ENCODE data around the gene PTRH2.
A peak's percentile ranks its signal among the peaks of the same experiment; 100 is the strongest.
"Not testable (repeated sequence)": the region's sequence is repeated elsewhere in the genome, so short reads cannot be mapped to it uniquely, and the experiment has no call there.

PTRH2 gene

GRCh38 chr17:59707149-59707970, at the start of gene PTRH2, which contains the start of gene VMP1:
Gene PTRH2, minus strand, starts transcription at chr17:59707430. Its CDS starts 9,452 bp downstream, at chr17:59697978.
Gene VMP1, plus strand, starts transcription at chr17:59707654. Its CDS starts 23,793 bp downstream, at chr17:59731447.
- peak; percentile 98 for DNase-seq

- no peak for DNase-seq
Observed at GRCh38 chr17:59756236-59756818, 49.1 kb upstream of the PTRH2 start.

- DNase-seq = not testable (repeated sequence)
Observed at GRCh38 chr17:59755069-59755468, 47.8 kb upstream of the PTRH2 start.

- no peak for DNase-seq
Observed at GRCh38 chr17:59754552-59754951, 47.3 kb upstream of the PTRH2 start.

GRCh38 chr17:59753522-59754467, 46.6 kb upstream of the PTRH2 start:
- no peak for DNase-seq

- no peak for DNase-seq
Observed at GRCh38 chr17:59752922-59753321, 45.7 kb upstream of the PTRH2 start.

GRCh38 chr17:59752446-59752845, 45.2 kb upstream of the PTRH2 start:
- no peak for DNase-seq

- peak; percentile 36 for DNase-seq
Observed at GRCh38 chr17:59751955-59752413, 44.8 kb upstream of the PTRH2 start.

- no peak for DNase-seq
Observed at GRCh38 chr17:59748591-59748990, 41.4 kb upstream of the PTRH2 start.

- DNase-seq = no peak
Observed at GRCh38 chr17:59746849-59747445, 39.7 kb upstream of the PTRH2 start.

GRCh38 chr17:59745040-59745439, 37.8 kb upstream of the PTRH2 start:
- DNase-seq = no peak

- DNase-seq = no peak
Observed at GRCh38 chr17:59743842-59744241, 36.6 kb upstream of the PTRH2 start.

GRCh38 chr17:59737324-59737723, 30.1 kb upstream of the PTRH2 start:
- DNase-seq = no peak

GRCh38 chr17:59734226-59734625, 27.0 kb upstream of the PTRH2 start:
- no peak for DNase-seq

- DNase-seq = no peak
Observed at GRCh38 chr17:59733697-59734096, 26.5 kb upstream of the PTRH2 start.

- no peak for DNase-seq
Observed at GRCh38 chr17:59730268-59730834, 23.1 kb upstream of the PTRH2 start.

GRCh38 chr17:59727817-59728533, 20.7 kb upstream of the PTRH2 start:
- DNase-seq = no peak

GRCh38 chr17:59725691-59726090, 18.5 kb upstream of the PTRH2 start:
- DNase-seq = no peak

- no peak for DNase-seq
Observed at GRCh38 chr17:59723607-59724006, 16.4 kb upstream of the PTRH2 start.

GRCh38 chr17:59723041-59723440, 15.8 kb upstream of the PTRH2 start:
- DNase-seq = no peak

- DNase-seq = no peak
Observed at GRCh38 chr17:59722623-59723022, 15.4 kb upstream of the PTRH2 start.

GRCh38 chr17:59719526-59719925, 12.3 kb upstream of the PTRH2 start:
- no peak for DNase-seq

All from stimulated activated CD4-positive, alpha-beta T cell treated with anti-CD3 and anti-CD28 coated beads, Interleukin-1b, Interleukin-23, amount 100 ng/mL, for 48 hours (primary cell).